ENCODE data around the gene DDX27. TPM values are rescaled to one million over a fixed set of nuclear protein-coding genes. Genes with fewer than 3 reads are reported as not detected.

The DDX27 gene
- total and polyA plus RNA-seq, 2 of the 13 experiments (the other 11 are each of a cell fraction or from before 2014, with no cell fraction given) = 42.6 to 72.8 TPM

DNA sequence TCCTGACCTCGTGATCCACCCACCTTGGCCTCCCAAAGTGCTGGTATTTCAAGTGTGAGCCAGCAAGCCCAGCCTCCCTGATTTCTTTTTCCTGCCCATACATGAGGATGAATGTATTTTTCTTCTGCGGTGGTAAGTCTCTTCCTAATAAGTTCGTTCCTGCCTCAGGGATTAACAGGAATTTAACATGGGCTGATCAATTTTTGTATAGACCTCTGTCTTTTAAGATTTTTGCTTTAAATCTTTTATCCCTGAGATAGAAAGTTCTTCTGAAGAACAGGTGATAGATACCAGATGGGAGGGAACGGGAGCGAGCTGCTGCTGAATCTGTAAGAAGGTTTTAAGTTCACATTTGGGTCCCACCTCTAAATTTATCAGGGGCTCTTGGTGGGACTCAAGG is 65.6 kb downstream of the DDX27 start (continued):
- TF ChIP-seq PAF1 (CRISPR knock-in tag; IDR thresholded peaks at IDR 0.05) (0 out of 2 replicates have a peak, but pooled peaks have one; percentile 63), YEATS2 (CRISPR knock-in tag; IDR thresholded peaks at IDR 0.05; ENCODE audit: borderline replicate concordance) (no peak), ZNF260 (CRISPR knock-in tag; IDR thresholded peaks at IDR 0.05; ENCODE audit: borderline replicate concordance, low read depth) (no peak), NFRKB (IDR thresholded peaks at IDR 0.05) (no peak), NFIC (IDR thresholded peaks at IDR 0.05; ENCODE audit: low read length) (no peak), ZNF138 (CRISPR knock-in tag; IDR thresholded peaks at IDR 0.05; ENCODE audit: low read depth) (no peak), SCMH1 (CRISPR knock-in tag; IDR thresholded peaks at IDR 0.05; ENCODE audit: borderline replicate concordance) (no peak), ZFAT (CRISPR knock-in tag; conservative IDR thresholded peaks at IDR 0.05) (no peak), RBFOX2 (IDR thresholded peaks at IDR 0.05; ENCODE audit: low read depth, low read length) (peak; percentile 57), ZNF292 (CRISPR knock-in tag; IDR thresholded peaks at IDR 0.05; ENCODE audit: borderline replicate concordance, low read depth) (no peak), ZNF460 (CRISPR knock-in tag; IDR thresholded peaks at IDR 0.05; ENCODE audit: borderline replicate concordance) (no peak), NFKBIZ (CRISPR knock-in tag; IDR thresholded peaks at IDR 0.05) (no peak), ZNF10 (CRISPR knock-in tag; IDR thresholded peaks at IDR 0.05; ENCODE audit: borderline replicate concordance, low read depth) (no peak), ZNF780A (CRISPR knock-in tag; IDR thresholded peaks at IDR 0.05) (no peak), ZNF878 (CRISPR knock-in tag; IDR thresholded peaks at IDR 0.05) (peak; percentile 6; the same call in 1 of the 2 replicates), ZKSCAN5 (CRISPR knock-in tag; IDR thresholded peaks at IDR 0.05) (no peak), NR3C1 (CRISPR knock-in tag; IDR thresholded peaks at IDR 0.05) (no peak), SOX13 (IDR thresholded peaks at IDR 0.05) (no peak), SOX13 (CRISPR knock-in tag; conservative IDR thresholded peaks at IDR 0.05 in 1 of 2, IDR thresholded peaks at IDR 0.05 in 1 of 2) (no peak), ZNF543 (CRISPR knock-in tag; IDR thresholded peaks at IDR 0.05) (no peak), ZNF619 (CRISPR knock-in tag; IDR thresholded peaks at IDR 0.05) (no peak)
- TF ChIP-seq, protein P1, sequence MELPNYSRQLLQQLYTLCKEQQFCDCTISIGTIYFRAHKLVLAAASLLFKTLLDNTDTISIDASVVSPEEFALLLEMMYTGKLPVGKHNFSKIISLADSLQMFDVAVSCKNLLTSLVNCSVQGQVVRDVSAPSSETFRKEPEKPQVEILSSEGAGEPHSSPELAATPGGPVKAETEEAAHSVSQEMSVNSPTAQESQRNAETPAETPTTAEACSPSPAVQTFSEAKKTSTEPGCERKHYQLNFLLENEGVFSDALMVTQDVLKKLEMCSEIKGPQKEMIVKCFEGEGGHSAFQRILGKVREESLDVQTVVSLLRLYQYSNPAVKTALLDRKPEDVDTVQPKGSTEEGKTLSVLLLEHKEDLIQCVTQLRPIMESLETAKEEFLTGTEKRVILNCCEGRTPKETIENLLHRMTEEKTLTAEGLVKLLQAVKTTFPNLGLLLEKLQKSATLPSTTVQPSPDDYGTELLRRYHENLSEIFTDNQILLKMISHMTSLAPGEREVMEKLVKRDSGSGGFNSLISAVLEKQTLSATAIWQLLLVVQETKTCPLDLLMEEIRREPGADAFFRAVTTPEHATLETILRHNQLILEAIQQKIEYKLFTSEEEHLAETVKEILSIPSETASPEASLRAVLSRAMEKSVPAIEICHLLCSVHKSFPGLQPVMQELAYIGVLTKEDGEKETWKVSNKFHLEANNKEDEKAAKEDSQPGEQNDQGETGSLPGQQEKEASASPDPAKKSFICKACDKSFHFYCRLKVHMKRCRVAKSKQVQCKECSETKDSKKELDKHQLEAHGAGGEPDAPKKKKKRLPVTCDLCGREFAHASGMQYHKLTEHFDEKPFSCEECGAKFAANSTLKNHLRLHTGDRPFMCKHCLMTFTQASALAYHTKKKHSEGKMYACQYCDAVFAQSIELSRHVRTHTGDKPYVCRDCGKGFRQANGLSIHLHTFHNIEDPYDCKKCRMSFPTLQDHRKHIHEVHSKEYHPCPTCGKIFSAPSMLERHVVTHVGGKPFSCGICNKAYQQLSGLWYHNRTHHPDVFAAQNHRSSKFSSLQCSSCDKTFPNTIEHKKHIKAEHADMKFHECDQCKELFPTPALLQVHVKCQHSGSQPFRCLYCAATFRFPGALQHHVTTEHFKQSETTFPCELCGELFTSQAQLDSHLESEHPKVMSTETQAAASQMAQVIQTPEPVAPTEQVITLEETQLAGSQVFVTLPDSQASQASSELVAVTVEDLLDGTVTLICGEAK (IDR thresholded peaks at IDR 0.05) = no peak
- TF ChIP-seq, protein P1 (CRISPR knock-in tag; IDR thresholded peaks at IDR 0.05) = no peak
- TF ChIP-seq, protein P2, sequence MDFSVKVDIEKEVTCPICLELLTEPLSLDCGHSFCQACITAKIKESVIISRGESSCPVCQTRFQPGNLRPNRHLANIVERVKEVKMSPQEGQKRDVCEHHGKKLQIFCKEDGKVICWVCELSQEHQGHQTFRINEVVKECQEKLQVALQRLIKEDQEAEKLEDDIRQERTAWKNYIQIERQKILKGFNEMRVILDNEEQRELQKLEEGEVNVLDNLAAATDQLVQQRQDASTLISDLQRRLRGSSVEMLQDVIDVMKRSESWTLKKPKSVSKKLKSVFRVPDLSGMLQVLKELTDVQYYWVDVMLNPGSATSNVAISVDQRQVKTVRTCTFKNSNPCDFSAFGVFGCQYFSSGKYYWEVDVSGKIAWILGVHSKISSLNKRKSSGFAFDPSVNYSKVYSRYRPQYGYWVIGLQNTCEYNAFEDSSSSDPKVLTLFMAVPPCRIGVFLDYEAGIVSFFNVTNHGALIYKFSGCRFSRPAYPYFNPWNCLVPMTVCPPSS (IDR thresholded peaks at IDR 0.05) = no peak
